Activated B cell treated with CpG ODN at 0.5 μM for 24 hours (primary cell): ENCODE data around the gene TBC1D22A. TPM values are rescaled to one million over a fixed set of nuclear protein-coding genes. Genes with fewer than 3 reads are reported as not detected.

ENCODE experiments used
- ATAC-seq: fragments of 200-7000 bp; cut with Tn5 transposase; one replicate; pipeline ENCODE4 v1.10.0; 2021; ENCODE audit warnings: low read depth, mild to moderate bottlenecking, moderate library complexity
- CTCF ChIA-PET: fragments of 350-600 bp; sonication (Branson Sonifier 250); formaldehyde crosslinking; loops from one replicate; lab custom pipeline; 2021; ENCODE audit warnings: antibody characterized with exemption; lab: Charles Lee
- POLR2A ChIA-PET: fragments of 350-600 bp; sonication (Branson Sonifier 250); formaldehyde crosslinking; loops from one replicate; lab custom pipeline; 2021; ENCODE audit warnings: antibody characterized with exemption; lab: Charles Lee
- DNase-seq: peaks from one replicate; pipeline ENCODE4 v3.0.0; 2022
- H3K27ac Mint-ChIP-seq: one replicate; pipeline ENCODE4 v1.8.0; 2020; ENCODE audit warnings: mixed read lengths
- H3K27me3 Mint-ChIP-seq: one replicate; pipeline ENCODE4 v1.8.0; 2021; ENCODE audit warnings: mixed read lengths
- H3K36me3 Mint-ChIP-seq: one replicate; pipeline ENCODE4 v1.8.0; 2021; ENCODE audit warnings: low read depth, mixed read lengths
- H3K4me1 Mint-ChIP-seq: one replicate; pipeline ENCODE4 v1.8.0; 2021; ENCODE audit warnings: mixed read lengths
- H3K4me3 Mint-ChIP-seq: one replicate; pipeline ENCODE4 v1.8.0; 2020; ENCODE audit warnings: mild to moderate bottlenecking, mixed read lengths
- H3K9me3 Mint-ChIP-seq: one replicate; pipeline ENCODE4 v1.8.0; 2020; ENCODE audit warnings: mixed read lengths
- CTCF ChIP-seq: fragments of 200-600 bp; IDR thresholded peaks from one replicate; pipeline ENCODE4 v1.8.0; 2022; ENCODE audit warnings: antibody characterized with exemption, mild to moderate bottlenecking
- intact Hi-C: fragments of 100-400 bp; cut with micrococcal nuclease; formaldehyde crosslinking; loops from one replicate; pipeline ENCODE4 v1.15.1; 2024
- total RNA-seq: library from RNA; stranded (reverse); gene quantifications from 2 replicates; pipeline ENCODE4 v1.2.3, GENCODE V29; 2022

TBC1D22A gene
- total RNA-seq, 1 donor from 2014 or later: 85.9 TPM

GRCh38 chr22:46770151-46770641 lies 7.7 kb downstream of the TBC1D22A start:
- Mint-ChIP-seq H3K4me1 (peaks cover 90% of the 10 kb centered on the region), H3K27me3 (no peaks in the 10 kb centered on the region), H3K36me3 (peaks cover 33% of the 10 kb centered on the region), H3K4me3 (peak overlapping the region; percentile 83), H3K27ac (peak overlapping the region; percentile 93), H3K9me3 (no peaks in the 10 kb centered on the region)
- TF ChIP-seq CTCF: no peak
- ChIA-PET POLR2A (interaction anchor here (0.5 to 8.7 kb wide), 7 partner anchors 7 to 1329 kb away, joined by 3 to 273 read pairs (median 3); partner anchors contain the start of gene TBC1D22A), CTCF (interaction anchor here (1.5 to 1.8 kb wide), 2 partner anchors 11 to 206 kb away, joined by 3 to 6 read pairs; no protein-coding TSS in a partner anchor)
- no peak for DNase-seq
- ATAC-seq: no peak
- intact Hi-C loops: no loop called here

GRCh38 chr22:46770726-46771125 lies 8.3 kb downstream of the TBC1D22A start:
- intact Hi-C loops: no loop called here
- Mint-ChIP-seq H3K4me1 (peaks cover 90% of the 10 kb centered on the region), H3K4me3 (peak overlapping the region; percentile 83), H3K27me3 (no peaks in the 10 kb centered on the region), H3K27ac (peak overlapping the region; percentile 93), H3K9me3 (no peaks in the 10 kb centered on the region), H3K36me3 (peaks cover 31% of the 10 kb centered on the region)
- TF ChIP-seq CTCF: no peak
- DNase-seq (no peak), ATAC-seq (no peak)
- CTCF ChIA-PET: interaction anchor here (1.8 kb wide), 1 partner anchor 12 kb away, joined by 6 read pairs; no protein-coding TSS in a partner anchor
- POLR2A ChIA-PET: interaction anchor here (0.5 to 8.7 kb wide), 5 partner anchors 7 to 1328 kb away, joined by 3 to 273 read pairs (median 3); partner anchors contain the start of gene TBC1D22A

- DNase-seq (no peak), ATAC-seq (no peak)
- Mint-ChIP-seq H3K36me3 (peaks cover 17% of the 10 kb centered on the region), H3K9me3 (no peaks in the 10 kb centered on the region), H3K27ac (peak overlapping the region; percentile 89), H3K27me3 (no peaks in the 10 kb centered on the region), H3K4me3 (peak overlapping the region; percentile 44), H3K4me1 (peaks cover 93% of the 10 kb centered on the region)
- ChIA-PET CTCF (interaction anchor here (1.4 to 5.8 kb wide), 3 partner anchors 12 to 30 kb away, joined by 5 to 78 read pairs (median 20); partner anchors contain the start of gene TBC1D22A), POLR2A (interaction anchor here (0.7 to 8.7 kb wide), 7 partner anchors 10 to 185 kb away, joined by 3 to 273 read pairs (median 4); partner anchors contain the start of gene TBC1D22A)
- no peak for TF ChIP-seq CTCF
- intact Hi-C loops: no loop called here
These were observed 10.6 kb downstream of the TBC1D22A start for GRCh38 chr22:46773076-46773475.

GRCh38 chr22:46774253-46774979 lies 12.0 kb downstream of the TBC1D22A start:
- POLR2A ChIA-PET: interaction anchor here (0.6 to 8.7 kb wide), 11 partner anchors 11 to 506 kb away, joined by 3 to 273 read pairs (median 4); partner anchors contain the start of genes TBC1D22A and TTC38

More at GRCh38 chr22:46774253-46774979, 12.0 kb downstream of the TBC1D22A start:
- Mint-ChIP-seq H3K4me3 (peak overlapping the region; percentile 72), H3K4me1 (peaks cover 93% of the 10 kb centered on the region), H3K9me3 (no peaks in the 10 kb centered on the region), H3K27ac (peak overlapping the region; percentile 89), H3K36me3 (peaks cover 12% of the 10 kb centered on the region), H3K27me3 (no peaks in the 10 kb centered on the region)
- no peak for TF ChIP-seq CTCF
- intact Hi-C loops: loop anchor here (1.0 to 2.0 kb wide), 6 partner anchors 11 to 188 kb away; no protein-coding TSS in a partner anchor
- CTCF ChIA-PET: interaction anchor here (1.4 to 5.8 kb wide), 3 partner anchors 13 to 29 kb away, joined by 5 to 78 read pairs (median 20); partner anchors contain the start of gene TBC1D22A
- DNase-seq: peak; percentile 66
- peak; percentile 64 for ATAC-seq
